C4-2B (cell line): ENCODE results near the gene RAB44.

Experiments used
- ZFX ChIP-seq: fragments of 450-650 bp; IDR thresholded peaks from 2 replicates; pipeline ENCODE4 v1.6.1; 2017
- TF ChIP-seq, protein P1 (sequence below): fragments of 450-650 bp; conservative IDR thresholded peaks from 2 replicates; pipeline ENCODE4 v1.5.1; 2017; ENCODE audit warnings: mild to moderate bottlenecking

DNA sequence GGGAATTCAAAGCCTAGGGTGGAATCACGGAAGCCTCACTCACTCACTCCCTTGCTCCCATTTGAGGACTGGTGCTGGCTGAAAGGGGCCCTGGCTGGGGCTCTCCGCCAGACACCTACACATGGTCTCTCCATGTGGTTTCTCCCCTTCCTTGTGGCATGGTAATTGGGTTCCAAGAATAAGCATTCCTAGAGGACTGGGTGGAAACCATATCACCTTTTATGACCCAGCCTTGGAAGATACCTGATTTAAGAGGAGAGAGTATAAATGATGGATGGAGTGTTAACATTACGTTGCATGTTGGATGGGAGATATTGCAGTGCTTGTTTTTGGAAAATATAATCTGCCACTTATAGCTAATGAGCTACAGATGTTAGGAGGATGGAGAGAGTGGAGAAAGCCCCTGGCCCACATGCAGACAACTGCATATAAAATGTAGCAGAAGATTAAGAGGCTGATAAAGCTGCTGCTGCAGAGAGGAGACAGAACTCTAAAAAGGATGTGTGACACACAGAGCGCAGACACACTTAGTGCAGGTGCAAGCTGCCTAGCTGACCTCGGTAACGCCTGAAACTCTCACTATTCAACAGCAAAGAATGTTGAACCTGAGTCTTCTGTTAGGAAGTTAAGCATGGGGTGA lies 42.4 kb upstream of the RAB44 start:
- TF ChIP-seq, protein P1, sequence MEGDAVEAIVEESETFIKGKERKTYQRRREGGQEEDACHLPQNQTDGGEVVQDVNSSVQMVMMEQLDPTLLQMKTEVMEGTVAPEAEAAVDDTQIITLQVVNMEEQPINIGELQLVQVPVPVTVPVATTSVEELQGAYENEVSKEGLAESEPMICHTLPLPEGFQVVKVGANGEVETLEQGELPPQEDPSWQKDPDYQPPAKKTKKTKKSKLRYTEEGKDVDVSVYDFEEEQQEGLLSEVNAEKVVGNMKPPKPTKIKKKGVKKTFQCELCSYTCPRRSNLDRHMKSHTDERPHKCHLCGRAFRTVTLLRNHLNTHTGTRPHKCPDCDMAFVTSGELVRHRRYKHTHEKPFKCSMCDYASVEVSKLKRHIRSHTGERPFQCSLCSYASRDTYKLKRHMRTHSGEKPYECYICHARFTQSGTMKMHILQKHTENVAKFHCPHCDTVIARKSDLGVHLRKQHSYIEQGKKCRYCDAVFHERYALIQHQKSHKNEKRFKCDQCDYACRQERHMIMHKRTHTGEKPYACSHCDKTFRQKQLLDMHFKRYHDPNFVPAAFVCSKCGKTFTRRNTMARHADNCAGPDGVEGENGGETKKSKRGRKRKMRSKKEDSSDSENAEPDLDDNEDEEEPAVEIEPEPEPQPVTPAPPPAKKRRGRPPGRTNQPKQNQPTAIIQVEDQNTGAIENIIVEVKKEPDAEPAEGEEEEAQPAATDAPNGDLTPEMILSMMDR: no peak
- no peak for TF ChIP-seq ZFX
